Panc1 (cell line): ENCODE measurements around the gene LSS. TPM values are rescaled to one million over a fixed set of nuclear protein-coding genes. Genes with fewer than 3 reads are reported as not detected.

ENCODE experiments used
- ATAC-seq: fragments of 200-7000 bp; cut with Tn5 transposase; 2 replicates; pipeline ENCODE4 v1.9.1; 2020; ENCODE audit warnings: mild to moderate bottlenecking, moderate library complexity
- BruUV-seq: library from RNA; stranded (reverse); fragments of 400-500 nt; replicated peaks from 2 replicates; lab custom pipeline; 2021; lab: Mats Ljungman, UMichigan
- CTCF ChIA-PET: fragments of 300-600 bp; sonication (Branson Sonifier 250); formaldehyde crosslinking; loops from one replicate; lab custom pipeline; 2022; ENCODE audit warnings: antibody characterized with exemption; lab: Charles Lee
- POLR2A ChIA-PET: fragments of 300-600 bp; sonication (Branson Sonifier 250); formaldehyde crosslinking; loops from one replicate; lab custom pipeline; 2022; ENCODE audit warnings: antibody characterized with exemption; lab: Charles Lee
- DNase-seq: peaks from one replicate; pipeline ENCODE4 v3.0.0-alpha.2; 2010; ENCODE audit warnings: low read depth, low spot score
- H3K27ac ChIP-seq: 2 replicates; pipeline ENCODE4 v1.5.1; 2011; ENCODE audit warnings: mild to moderate bottlenecking, low read length, inconsistent platforms
- H3K27me3 ChIP-seq: fragments of 200-500 bp; sonication (Bioruptor generic); 2 replicates; pipeline ENCODE4 v1.6.0; 2014; ENCODE audit warnings: low read length, inconsistent platforms; ENCODE audit not compliant: control insufficient read depth, insufficient read depth
- H3K36me3 ChIP-seq: fragments of 200-500 bp; sonication (Bioruptor generic); 2 replicates; pipeline ENCODE4 v1.5.1; 2014; ENCODE audit warnings: inconsistent platforms, mild to moderate bottlenecking, low read length, moderate library complexity; ENCODE audit not compliant: control insufficient read depth, insufficient read depth
- H3K4me1 ChIP-seq: 2 replicates; pipeline ENCODE4 v1.5.1; 2011; ENCODE audit warnings: inconsistent platforms, mild to moderate bottlenecking, low read length, moderate library complexity; ENCODE audit not compliant: control insufficient read depth, insufficient read depth
- H3K4me3 ChIP-seq, 2 experiments: 2 replicates each; pipeline ENCODE4 v1.5.1; 2011 to 2012; ENCODE audit warnings: low read depth in 2 of 2, low read length in 2 of 2, mild to moderate bottlenecking in 2 of 2, inconsistent platforms in 1 of 2, moderate library complexity in 1 of 2
- H3K9me3 ChIP-seq: fragments of 200-500 bp; sonication (Bioruptor generic); 2 replicates; pipeline ENCODE4 v1.5.1; 2014; ENCODE audit warnings: low read depth, mild to moderate bottlenecking, inconsistent platforms, low read length, moderate library complexity; ENCODE audit not compliant: control insufficient read depth, insufficient read depth
- POLR2AphosphoS5 ChIP-seq: IDR thresholded peaks from 2 replicates; pipeline ENCODE4 v1.6.1; 2012; ENCODE audit warnings: mild to moderate bottlenecking, low read depth, low read length, moderate library complexity
- SIN3A ChIP-seq: IDR thresholded peaks from 2 replicates; pipeline ENCODE4 v1.6.1; 2012; ENCODE audit warnings: low read depth, mild to moderate bottlenecking, low read length, moderate library complexity, borderline replicate concordance; ENCODE audit not compliant: insufficient read depth
- TCF7L2 ChIP-seq: IDR thresholded peaks from 2 replicates; pipeline ENCODE4 v1.6.1; 2011; ENCODE audit warnings: mild to moderate bottlenecking, low read depth, low read length, inconsistent platforms
- in situ Hi-C: cut with HindIII; loops from 2 replicates; pipeline ENCODE4 v1.10.0; 2016; ENCODE audit warnings: low sequenced_read_pairs, low pct_unique_long_range_greater_than_20kb
- intact Hi-C: fragments of 100-400 bp; cut with micrococcal nuclease; formaldehyde crosslinking; loops from one replicate; pipeline ENCODE4 v1.10.0; 2022; ENCODE audit not compliant: unreplicated experiment
- total RNA-seq: library from RNA; stranded (reverse); gene quantifications from one replicate; pipeline ENCODE4 v1.2.1, GENCODE V29; 2021; ENCODE audit not compliant: unreplicated experiment
- TF ChIP-seq, protein P1 (sequence below): fragments of 450-650 bp; IDR thresholded peaks from 2 replicates; pipeline ENCODE4 v1.5.1; 2017; ENCODE audit warnings: mild to moderate bottlenecking
- TF ChIP-seq, protein P2 (sequence below), 2 experiments: IDR thresholded peaks; 2 replicates each; pipeline ENCODE4 v1.6.1; 2011 to 2012; ENCODE audit warnings: low read depth in 2 of 2, control low read depth in 1 of 2, low read length in 1 of 2, mild to moderate bottlenecking in 1 of 2, moderate library complexity in 1 of 2; ENCODE audit not compliant: insufficient read depth in 1 of 2

The LSS gene
- total RNA-seq, 1 experiment from 2014 or later: 111 TPM

- in situ Hi-C loops (no loop called here), intact Hi-C loops (no loop called here)
- no peak overlapping the region for H3K4me3 ChIP-seq
- no peaks in the 10 kb centered on the region for H3K4me1 ChIP-seq
- H3K9me3 ChIP-seq: no peaks in the 10 kb centered on the region
- ChIA-PET POLR2A (no interaction called here), CTCF (interaction anchor here (0.7 kb wide), 1 partner anchor 180 kb away, joined by 9 read pairs; no protein-coding TSS in a partner anchor)
- DNase-seq (no peak), ATAC-seq (no peak)
- no peaks in the 10 kb centered on the region for H3K27me3 ChIP-seq
- BruUV-seq: no TSS peak
- TF ChIP-seq, protein P1, sequence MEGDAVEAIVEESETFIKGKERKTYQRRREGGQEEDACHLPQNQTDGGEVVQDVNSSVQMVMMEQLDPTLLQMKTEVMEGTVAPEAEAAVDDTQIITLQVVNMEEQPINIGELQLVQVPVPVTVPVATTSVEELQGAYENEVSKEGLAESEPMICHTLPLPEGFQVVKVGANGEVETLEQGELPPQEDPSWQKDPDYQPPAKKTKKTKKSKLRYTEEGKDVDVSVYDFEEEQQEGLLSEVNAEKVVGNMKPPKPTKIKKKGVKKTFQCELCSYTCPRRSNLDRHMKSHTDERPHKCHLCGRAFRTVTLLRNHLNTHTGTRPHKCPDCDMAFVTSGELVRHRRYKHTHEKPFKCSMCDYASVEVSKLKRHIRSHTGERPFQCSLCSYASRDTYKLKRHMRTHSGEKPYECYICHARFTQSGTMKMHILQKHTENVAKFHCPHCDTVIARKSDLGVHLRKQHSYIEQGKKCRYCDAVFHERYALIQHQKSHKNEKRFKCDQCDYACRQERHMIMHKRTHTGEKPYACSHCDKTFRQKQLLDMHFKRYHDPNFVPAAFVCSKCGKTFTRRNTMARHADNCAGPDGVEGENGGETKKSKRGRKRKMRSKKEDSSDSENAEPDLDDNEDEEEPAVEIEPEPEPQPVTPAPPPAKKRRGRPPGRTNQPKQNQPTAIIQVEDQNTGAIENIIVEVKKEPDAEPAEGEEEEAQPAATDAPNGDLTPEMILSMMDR: no peak
- no peak for TF ChIP-seq POLR2AphosphoS5
- TF ChIP-seq TCF7L2: no peak
- TF ChIP-seq, protein P2, sequence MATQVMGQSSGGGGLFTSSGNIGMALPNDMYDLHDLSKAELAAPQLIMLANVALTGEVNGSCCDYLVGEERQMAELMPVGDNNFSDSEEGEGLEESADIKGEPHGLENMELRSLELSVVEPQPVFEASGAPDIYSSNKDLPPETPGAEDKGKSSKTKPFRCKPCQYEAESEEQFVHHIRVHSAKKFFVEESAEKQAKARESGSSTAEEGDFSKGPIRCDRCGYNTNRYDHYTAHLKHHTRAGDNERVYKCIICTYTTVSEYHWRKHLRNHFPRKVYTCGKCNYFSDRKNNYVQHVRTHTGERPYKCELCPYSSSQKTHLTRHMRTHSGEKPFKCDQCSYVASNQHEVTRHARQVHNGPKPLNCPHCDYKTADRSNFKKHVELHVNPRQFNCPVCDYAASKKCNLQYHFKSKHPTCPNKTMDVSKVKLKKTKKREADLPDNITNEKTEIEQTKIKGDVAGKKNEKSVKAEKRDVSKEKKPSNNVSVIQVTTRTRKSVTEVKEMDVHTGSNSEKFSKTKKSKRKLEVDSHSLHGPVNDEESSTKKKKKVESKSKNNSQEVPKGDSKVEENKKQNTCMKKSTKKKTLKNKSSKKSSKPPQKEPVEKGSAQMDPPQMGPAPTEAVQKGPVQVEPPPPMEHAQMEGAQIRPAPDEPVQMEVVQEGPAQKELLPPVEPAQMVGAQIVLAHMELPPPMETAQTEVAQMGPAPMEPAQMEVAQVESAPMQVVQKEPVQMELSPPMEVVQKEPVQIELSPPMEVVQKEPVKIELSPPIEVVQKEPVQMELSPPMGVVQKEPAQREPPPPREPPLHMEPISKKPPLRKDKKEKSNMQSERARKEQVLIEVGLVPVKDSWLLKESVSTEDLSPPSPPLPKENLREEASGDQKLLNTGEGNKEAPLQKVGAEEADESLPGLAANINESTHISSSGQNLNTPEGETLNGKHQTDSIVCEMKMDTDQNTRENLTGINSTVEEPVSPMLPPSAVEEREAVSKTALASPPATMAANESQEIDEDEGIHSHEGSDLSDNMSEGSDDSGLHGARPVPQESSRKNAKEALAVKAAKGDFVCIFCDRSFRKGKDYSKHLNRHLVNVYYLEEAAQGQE (IDR thresholded peaks at IDR 0.05; ENCODE audit: insufficient read depth in 1 of 2, low read depth in 2 of 2, low read length in 1 of 2): no peak
- TF ChIP-seq SIN3A: no peak
- H3K36me3 ChIP-seq: no peaks in the 10 kb centered on the region
- no peak overlapping the region for H3K27ac ChIP-seq
Observed at GRCh38 chr21:46219591-46220239, 8.9 kb downstream of the LSS start.

DNA sequence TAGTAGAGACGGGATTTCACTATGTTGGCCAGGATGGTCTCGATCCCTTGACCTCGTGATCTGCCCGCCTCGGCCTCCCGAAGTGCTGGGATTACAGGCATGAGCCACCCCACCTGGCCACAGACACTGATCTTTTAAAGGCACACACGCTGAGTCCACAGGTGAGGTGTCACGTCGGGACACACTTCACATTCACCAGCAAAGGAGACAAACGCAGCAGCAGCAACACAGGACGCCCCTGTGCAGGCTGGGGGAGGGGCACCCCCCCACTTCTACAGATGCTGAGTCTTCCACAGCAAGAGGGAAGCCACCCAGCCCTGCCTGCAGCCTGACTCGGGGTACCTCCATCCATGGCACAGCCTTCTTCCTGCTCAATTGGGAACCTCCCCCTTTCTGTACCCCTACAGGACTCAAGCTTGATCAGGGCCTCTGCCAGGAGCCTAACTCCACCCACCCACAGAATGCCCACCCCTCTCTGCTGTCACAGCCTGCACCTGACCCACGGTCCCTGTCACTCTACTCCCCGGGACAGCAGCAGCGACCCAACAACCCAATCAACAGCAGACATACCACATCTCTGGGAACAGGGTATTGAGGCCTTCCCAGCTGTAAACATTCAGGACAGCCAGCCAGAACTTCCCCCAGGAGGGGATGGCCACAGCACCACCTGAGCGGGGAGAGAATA lies 9.5 kb downstream of the LSS start:
- no peaks in the 10 kb centered on the region for H3K27me3 ChIP-seq
- H3K27ac ChIP-seq: no peak overlapping the region
- no peaks in the 10 kb centered on the region for H3K9me3 ChIP-seq
- H3K36me3 ChIP-seq: no peaks in the 10 kb centered on the region
- TF ChIP-seq SIN3A (no peak), TCF7L2 (no peak), POLR2AphosphoS5 (no peak)
- TF ChIP-seq, protein P2 (IDR thresholded peaks at IDR 0.05; ENCODE audit: insufficient read depth in 1 of 2, low read depth in 2 of 2, low read length in 1 of 2): no peak
- TF ChIP-seq, protein P1: no peak
- DNase-seq (no peak), ATAC-seq (no peak)
- H3K4me3 ChIP-seq: no peak overlapping the region
- ChIA-PET POLR2A (no interaction called here), CTCF (interaction anchor here (0.7 kb wide), 1 partner anchor 181 kb away, joined by 9 read pairs; no protein-coding TSS in a partner anchor)
- H3K4me1 ChIP-seq: no peaks in the 10 kb centered on the region
- intact Hi-C loops (no loop called here), in situ Hi-C loops (no loop called here)
- no TSS peak for BruUV-seq
